ENCODE data around the gene ACTN1. TPM values are rescaled to one million over a fixed set of nuclear protein-coding genes. Genes with fewer than 3 reads are reported as not detected.

The ACTN1 gene
- total and polyA plus RNA-seq, 2 experiments from 2014 or later: 121 to 280 TPM

DNA sequence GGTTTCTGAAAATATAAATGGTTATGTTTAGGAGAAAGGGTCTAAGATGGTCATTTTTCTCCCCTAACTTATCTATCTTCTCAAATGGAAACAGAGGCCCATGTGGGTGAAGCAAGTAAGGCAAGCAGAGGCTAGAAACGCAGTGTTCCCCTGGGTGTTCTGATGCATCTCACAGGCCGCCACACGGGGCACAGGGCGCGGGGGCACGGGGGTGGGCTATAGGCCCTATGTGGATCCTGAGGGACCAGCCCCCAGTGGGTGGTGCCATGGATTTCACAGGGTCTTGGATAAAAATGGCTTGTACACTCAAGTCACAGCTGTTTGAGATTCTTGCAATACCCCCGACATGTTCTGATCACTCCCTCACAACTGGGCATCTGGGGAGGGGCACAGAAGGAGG is 17.7 kb downstream of the ACTN1 start:
- H3K27ac Mint-ChIP-seq: no peak overlapping the region
- Histone ChIP-seq H3F3A (replicated peaks; ENCODE audit: low read depth) (0 out of 2 replicates have a peak, but pooled peaks cover 3% of the 10 kb centered on the region), H2AFZ (no peak overlapping the region), H4K20me1 (replicated peaks; ENCODE audit: insufficient read depth) (peaks cover 85% of the 10 kb centered on the region), H3K27me3 (ENCODE audit: insufficient read depth) (no peaks in the 10 kb centered on the region), H3K79me2 (replicated peaks; ENCODE audit: insufficient read depth) (peaks cover 100% of the 10 kb centered on the region), H3K36me3 (ENCODE audit: insufficient read depth) (no peaks in the 10 kb centered on the region; the same call in 1 of the 2 replicates), H3K9me2 (ENCODE audit: insufficient read depth) (no peaks in the 10 kb centered on the region), H3K27ac (ENCODE audit: low read depth) (peak overlapping the region; percentile 12; the same call in 1 of the 2 replicates), H3K4me2 (no peak overlapping the region), H3K4me1 (ENCODE audit: insufficient read depth) (peaks cover 53% of the 10 kb centered on the region), H3K4me3 (no peak overlapping the region)
- H3K27me3 Mint-ChIP-seq (ENCODE audit: insufficient read depth, low read depth, poor library complexity): peaks cover 19% of the 10 kb centered on the region
- TF ChIP-seq JUNB (IDR thresholded peaks at IDR 0.05; ENCODE audit: unreplicated experiment) (no peak), EZH2phosphoT487 (IDR thresholded peaks at IDR 0.05; ENCODE audit: unreplicated experiment) (no peak)
- H3K36me3 Mint-ChIP-seq (ENCODE audit: low read depth): peaks cover 15% of the 10 kb centered on the region
- H3K4me1 Mint-ChIP-seq: peaks cover 70% of the 10 kb centered on the region
- ATAC-seq: no peak
- no peak for DNase-seq (ENCODE audit: low spot score)
- H3K4me3 Mint-ChIP-seq: no peak overlapping the region
- H3K9me3 Mint-ChIP-seq: no peaks in the 10 kb centered on the region

GRCh38 chr14:68960123-68960522 is 19.0 kb downstream of the ACTN1 start:
- TF ChIP-seq, protein P1, sequence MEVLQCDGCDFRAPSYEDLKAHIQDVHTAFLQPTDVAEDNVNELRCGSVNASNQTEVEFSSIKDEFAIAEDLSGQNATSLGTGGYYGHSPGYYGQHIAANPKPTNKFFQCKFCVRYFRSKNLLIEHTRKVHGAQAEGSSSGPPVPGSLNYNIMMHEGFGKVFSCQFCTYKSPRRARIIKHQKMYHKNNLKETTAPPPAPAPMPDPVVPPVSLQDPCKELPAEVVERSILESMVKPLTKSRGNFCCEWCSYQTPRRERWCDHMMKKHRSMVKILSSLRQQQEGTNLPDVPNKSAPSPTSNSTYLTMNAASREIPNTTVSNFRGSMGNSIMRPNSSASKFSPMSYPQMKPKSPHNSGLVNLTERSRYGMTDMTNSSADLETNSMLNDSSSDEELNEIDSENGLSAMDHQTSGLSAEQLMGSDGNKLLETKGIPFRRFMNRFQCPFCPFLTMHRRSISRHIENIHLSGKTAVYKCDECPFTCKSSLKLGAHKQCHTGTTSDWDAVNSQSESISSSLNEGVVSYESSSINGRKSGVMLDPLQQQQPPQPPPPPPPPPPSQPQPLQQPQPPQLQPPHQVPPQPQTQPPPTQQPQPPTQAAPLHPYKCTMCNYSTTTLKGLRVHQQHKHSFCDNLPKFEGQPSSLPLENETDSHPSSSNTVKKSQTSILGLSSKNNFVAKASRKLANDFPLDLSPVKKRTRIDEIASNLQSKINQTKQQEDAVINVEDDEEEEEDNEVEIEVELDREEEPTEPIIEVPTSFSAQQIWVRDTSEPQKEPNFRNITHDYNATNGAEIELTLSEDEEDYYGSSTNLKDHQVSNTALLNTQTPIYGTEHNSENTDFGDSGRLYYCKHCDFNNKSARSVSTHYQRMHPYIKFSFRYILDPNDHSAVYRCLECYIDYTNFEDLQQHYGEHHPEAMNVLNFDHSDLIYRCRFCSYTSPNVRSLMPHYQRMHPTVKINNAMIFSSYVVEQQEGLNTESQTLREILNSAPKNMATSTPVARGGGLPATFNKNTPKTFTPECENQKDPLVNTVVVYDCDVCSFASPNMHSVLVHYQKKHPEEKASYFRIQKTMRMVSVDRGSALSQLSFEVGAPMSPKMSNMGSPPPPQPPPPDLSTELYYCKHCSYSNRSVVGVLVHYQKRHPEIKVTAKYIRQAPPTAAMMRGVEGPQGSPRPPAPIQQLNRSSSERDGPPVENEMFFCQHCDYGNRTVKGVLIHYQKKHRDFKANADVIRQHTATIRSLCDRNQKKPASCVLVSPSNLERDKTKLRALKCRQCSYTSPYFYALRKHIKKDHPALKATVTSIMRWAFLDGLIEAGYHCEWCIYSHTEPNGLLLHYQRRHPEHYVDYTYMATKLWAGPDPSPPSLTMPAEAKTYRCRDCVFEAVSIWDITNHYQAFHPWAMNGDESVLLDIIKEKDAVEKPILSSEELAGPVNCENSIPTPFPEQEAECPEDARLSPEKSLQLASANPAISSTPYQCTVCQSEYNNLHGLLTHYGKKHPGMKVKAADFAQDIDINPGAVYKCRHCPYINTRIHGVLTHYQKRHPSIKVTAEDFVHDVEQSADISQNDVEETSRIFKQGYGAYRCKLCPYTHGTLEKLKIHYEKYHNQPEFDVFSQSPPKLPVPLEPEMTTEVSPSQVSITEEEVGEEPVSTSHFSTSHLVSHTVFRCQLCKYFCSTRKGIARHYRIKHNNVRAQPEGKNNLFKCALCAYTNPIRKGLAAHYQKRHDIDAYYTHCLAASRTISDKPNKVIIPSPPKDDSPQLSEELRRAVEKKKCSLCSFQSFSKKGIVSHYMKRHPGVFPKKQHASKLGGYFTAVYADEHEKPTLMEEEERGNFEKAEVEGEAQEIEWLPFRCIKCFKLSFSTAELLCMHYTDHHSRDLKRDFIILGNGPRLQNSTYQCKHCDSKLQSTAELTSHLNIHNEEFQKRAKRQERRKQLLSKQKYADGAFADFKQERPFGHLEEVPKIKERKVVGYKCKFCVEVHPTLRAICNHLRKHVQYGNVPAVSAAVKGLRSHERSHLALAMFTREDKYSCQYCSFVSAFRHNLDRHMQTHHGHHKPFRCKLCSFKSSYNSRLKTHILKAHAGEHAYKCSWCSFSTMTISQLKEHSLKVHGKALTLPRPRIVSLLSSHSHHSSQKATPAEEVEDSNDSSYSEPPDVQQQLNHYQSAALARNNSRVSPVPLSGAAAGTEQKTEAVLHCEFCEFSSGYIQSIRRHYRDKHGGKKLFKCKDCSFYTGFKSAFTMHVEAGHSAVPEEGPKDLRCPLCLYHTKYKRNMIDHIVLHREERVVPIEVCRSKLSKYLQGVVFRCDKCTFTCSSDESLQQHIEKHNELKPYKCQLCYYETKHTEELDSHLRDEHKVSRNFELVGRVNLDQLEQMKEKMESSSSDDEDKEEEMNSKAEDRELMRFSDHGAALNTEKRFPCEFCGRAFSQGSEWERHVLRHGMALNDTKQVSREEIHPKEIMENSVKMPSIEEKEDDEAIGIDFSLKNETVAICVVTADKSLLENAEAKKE (CRISPR knock-in tag; IDR thresholded peaks at IDR 0.05): no peak

More at GRCh38 chr14:68960123-68960522, 19.0 kb downstream of the ACTN1 start:
- peaks cover 44% of the 10 kb centered on the region for H3K4me1 ChIP-seq (ENCODE audit: insufficient read depth)
- Mint-ChIP-seq H3K36me3 (ENCODE audit: low read depth) (peaks cover 20% of the 10 kb centered on the region), H3K9me3 (no peaks in the 10 kb centered on the region), H3K27me3 (ENCODE audit: insufficient read depth, low read depth, poor library complexity) (peaks cover 19% of the 10 kb centered on the region), H3K27ac (no peak overlapping the region), H3K4me3 (no peak overlapping the region), H3K4me1 (peaks cover 70% of the 10 kb centered on the region)
- H3F3A ChIP-seq (replicated peaks; ENCODE audit: low read depth): 0 out of 2 replicates have a peak, but pooled peaks cover 3% of the 10 kb centered on the region
- no peaks in the 10 kb centered on the region for H3K9me2 ChIP-seq (ENCODE audit: insufficient read depth)
- no peaks in the 10 kb centered on the region; the same call in 1 of the 2 replicates for H3K36me3 ChIP-seq (ENCODE audit: insufficient read depth)
- no peak overlapping the region for H3K4me3 ChIP-seq
- H4K20me1 ChIP-seq (replicated peaks; ENCODE audit: insufficient read depth): peaks cover 85% of the 10 kb centered on the region
- DNase-seq (ENCODE audit: low spot score) (no peak), ATAC-seq (no peak)
- peaks cover 100% of the 10 kb centered on the region for H3K79me2 ChIP-seq (replicated peaks; ENCODE audit: insufficient read depth)
- H3K4me2 ChIP-seq: no peak overlapping the region
- no peak overlapping the region for H3K27ac ChIP-seq (ENCODE audit: low read depth)
- H3K27me3 ChIP-seq (ENCODE audit: insufficient read depth): no peaks in the 10 kb centered on the region
- H2AFZ ChIP-seq: no peak overlapping the region
